GM11168 (cell line): ENCODE measurements around the gene PRKN.
"Not testable (repeated sequence)": the region's sequence is repeated elsewhere in the genome, so short reads cannot be mapped to it uniquely, and the experiment has no call there.

Experiments used
- in situ Hi-C: fragments of 300-500 bp; cut with MboI; formaldehyde crosslinking; loops from one replicate; pipeline ENCODE4 v1.12.0; 2022; ENCODE audit warnings: low sequenced_read_pairs; ENCODE audit not compliant: unreplicated experiment

Gene PRKN

GRCh38 chr6:162403031-162403430 lies 324.5 kb downstream of the PRKN start:
- in situ Hi-C loops = no loop called here

- in situ Hi-C loops = no loop called here
Observed at GRCh38 chr6:162395181-162395580, 332.4 kb downstream of the PRKN start.

- in situ Hi-C loops = not testable (repeated sequence)
Observed at GRCh38 chr6:162390961-162391811, 336.4 kb downstream of the PRKN start.

- in situ Hi-C loops = no loop called here
Observed at GRCh38 chr6:162389343-162390085, 338.1 kb downstream of the PRKN start.

- in situ Hi-C loops = no loop called here
Observed at GRCh38 chr6:162388383-162388777, 339.2 kb downstream of the PRKN start.

GRCh38 chr6:162387718-162388382 lies 339.7 kb downstream of the PRKN start:
- in situ Hi-C loops = no loop called here

- in situ Hi-C loops = no loop called here
Observed at GRCh38 chr6:162385980-162386379, 341.6 kb downstream of the PRKN start.

- in situ Hi-C loops = no loop called here
Observed at GRCh38 chr6:162379757-162380409, 347.7 kb downstream of the PRKN start.

GRCh38 chr6:162377735-162378134 lies 349.8 kb downstream of the PRKN start:
- in situ Hi-C loops = no loop called here

GRCh38 chr6:162373868-162374267 lies 353.7 kb downstream of the PRKN start:
- in situ Hi-C loops = no loop called here

- in situ Hi-C loops = no loop called here
Observed at GRCh38 chr6:162373192-162373591, 354.4 kb downstream of the PRKN start.

- in situ Hi-C loops = no loop called here
Observed at GRCh38 chr6:162372106-162372505, 355.5 kb downstream of the PRKN start.

- in situ Hi-C loops = no loop called here
Observed at GRCh38 chr6:162371121-162371520, 356.4 kb downstream of the PRKN start.

GRCh38 chr6:162369091-162369490 lies 358.5 kb downstream of the PRKN start:
- in situ Hi-C loops = no loop called here

GRCh38 chr6:162364488-162364887 lies 363.1 kb downstream of the PRKN start:
- in situ Hi-C loops = no loop called here

GRCh38 chr6:162363757-162364156 lies 363.8 kb downstream of the PRKN start:
- in situ Hi-C loops = no loop called here

- in situ Hi-C loops = no loop called here
Observed at GRCh38 chr6:162360901-162361567, 366.5 kb downstream of the PRKN start.

- in situ Hi-C loops = no loop called here
Observed at GRCh38 chr6:162358625-162359024, 368.9 kb downstream of the PRKN start.

- in situ Hi-C loops = no loop called here
Observed at GRCh38 chr6:162345051-162345511, 382.5 kb downstream of the PRKN start.

GRCh38 chr6:162344646-162345010 lies 382.9 kb downstream of the PRKN start:
- in situ Hi-C loops = no loop called here
